A549 (cell line): ENCODE results near the gene ZNF655.

Source experiments
- KDM5A ChIP-seq: fragments of 200-600 bp; sonication (generic); IDR thresholded peaks from 2 replicates; pipeline ENCODE4 v1.6.1; 2016; ENCODE audit warnings: antibody characterized with exemption, mild to moderate bottlenecking
- MAFK ChIP-seq: fragments of 450-650 bp; IDR thresholded peaks from 2 replicates; pipeline ENCODE4 v1.6.1; 2014; ENCODE audit not compliant: partially characterized antibody

GRCh38 chr7:99588868-99589267, 30.4 kb downstream of the ZNF655 start:
- TF ChIP-seq KDM5A (no peak), MAFK (no peak)
